Cardiac ventricle fibroblast (primary cell): ENCODE results near the gene OR51B4. TPM values are rescaled to one million over a fixed set of nuclear protein-coding genes. Genes with fewer than 3 reads are reported as not detected.

Experiments
- total RNA-seq: library from RNA; depleted of rRNA; stranded (reverse); fragments of >200 nt; gene quantifications from 2 replicates; pipeline ENCODE4 v1.2.3, GENCODE V29; 2015

OR51B4 gene
- total RNA-seq: not detected in 2 replicates

GRCh38 chr11:5301846-5302245, at the start of gene OR51B4:
Gene OR51B4 (minus strand): TSS chr11:5301946. CDS start chr11:5301946, 0 bp downstream.

GRCh38 chr11:5351208-5351607, 49.5 kb upstream of the OR51B4 start, which contains the start of gene OR51B6:
Gene OR51B6 (plus strand): TSS chr11:5351508. CDS start chr11:5351508, 0 bp downstream.

GRCh38 chr11:5343474-5344335, 42.0 kb upstream of the OR51B4 start, which contains the start of gene OR51B5:
Gene OR51B5 (minus strand): TSS chr11:5343524. CDS start chr11:5343524, 0 bp downstream.

GRCh38 chr11:5324197-5324596, 22.5 kb upstream of the OR51B4 start, which contains the start of gene OR51B2:
Gene OR51B2 (minus strand): TSS chr11:5324297. CDS start chr11:5324297, 0 bp downstream.

GRCh38 chr11:5269715-5270147, 32.0 kb downstream of the OR51B4 start, which contains the start of gene HBE1:
Gene HBE1 (minus strand): TSS chr11:5269945. CDS start chr11:5269890, 55 bp downstream.

GRCh38 chr11:5254646-5255413, 46.9 kb downstream of the OR51B4 start, which contains the start of gene HBG2:
Gene HBG2 (minus strand): TSS chr11:5254781. CDS start chr11:5254728, 53 bp downstream.

Other genes starting within 250 kb of the OR51B4 start
- not detected in 2 replicates for gene OR52E2, start 242.3 kb downstream of the OR51B4 start, total RNA-seq
- gene OR52E1, start 232.4 kb downstream of the OR51B4 start, total RNA-seq: not detected in 2 replicates
- gene OR52A5, start 163.6 kb downstream of the OR51B4 start, total RNA-seq: not detected in 2 replicates
- gene OR52A1, start 147.2 kb downstream of the OR51B4 start, total RNA-seq: not detected in 2 replicates
- not detected in 2 replicates for gene OR51V1, start 101.3 kb downstream of the OR51B4 start, total RNA-seq
- not detected in 2 replicates for gene HBB, start 74.9 kb downstream of the OR51B4 start, total RNA-seq
- gene HBD, start 67.5 kb downstream of the OR51B4 start, total RNA-seq: not detected in 2 replicates
- gene HBG1, start 52.1 kb downstream of the OR51B4 start, total RNA-seq: not detected in 2 replicates
- not detected in 2 replicates for gene HBG2, start 47.2 kb downstream of the OR51B4 start, total RNA-seq
- gene HBE1, start 32.0 kb downstream of the OR51B4 start, total RNA-seq: not detected in 2 replicates
- gene OR51B2, start 22.4 kb upstream of the OR51B4 start, total RNA-seq: not detected in 2 replicates
- gene OR51B5, start 41.6 kb upstream of the OR51B4 start, total RNA-seq: not detected in 2 replicates
- gene OR51B6, start 49.6 kb upstream of the OR51B4 start, total RNA-seq: not detected in 2 replicates
- not detected in 2 replicates for gene OR51M1, start 81.9 kb upstream of the OR51B4 start, total RNA-seq
- gene OR51Q1, start 120.2 kb upstream of the OR51B4 start, total RNA-seq: not detected in 2 replicates
- not detected in 2 replicates for gene OR51I1, start 139.6 kb upstream of the OR51B4 start, total RNA-seq
- gene OR51I2, start 147.4 kb upstream of the OR51B4 start, total RNA-seq: not detected in 2 replicates
- not detected in 2 replicates for gene OR52D1, start 186.7 kb upstream of the OR51B4 start, total RNA-seq
- 0.24 TPM in 1 of 2 replicates, not detected in the other for gene UBQLN3, start 208.0 kb upstream of the OR51B4 start, total RNA-seq
- gene UBQLNL, start 214.8 kb upstream of the OR51B4 start, total RNA-seq: not detected in 2 replicates
- gene OR52H1, start 246.6 kb upstream of the OR51B4 start, total RNA-seq: not detected in 2 replicates